ENCODE data around the gene AHNAK2. TPM values are rescaled to one million over a fixed set of nuclear protein-coding genes. Genes with fewer than 3 reads are reported as not detected.

The AHNAK2 gene
- total RNA-seq, 6 donors from 2014 or later = 4.3 to 48.0 (median 12.9) TPM

DNA sequence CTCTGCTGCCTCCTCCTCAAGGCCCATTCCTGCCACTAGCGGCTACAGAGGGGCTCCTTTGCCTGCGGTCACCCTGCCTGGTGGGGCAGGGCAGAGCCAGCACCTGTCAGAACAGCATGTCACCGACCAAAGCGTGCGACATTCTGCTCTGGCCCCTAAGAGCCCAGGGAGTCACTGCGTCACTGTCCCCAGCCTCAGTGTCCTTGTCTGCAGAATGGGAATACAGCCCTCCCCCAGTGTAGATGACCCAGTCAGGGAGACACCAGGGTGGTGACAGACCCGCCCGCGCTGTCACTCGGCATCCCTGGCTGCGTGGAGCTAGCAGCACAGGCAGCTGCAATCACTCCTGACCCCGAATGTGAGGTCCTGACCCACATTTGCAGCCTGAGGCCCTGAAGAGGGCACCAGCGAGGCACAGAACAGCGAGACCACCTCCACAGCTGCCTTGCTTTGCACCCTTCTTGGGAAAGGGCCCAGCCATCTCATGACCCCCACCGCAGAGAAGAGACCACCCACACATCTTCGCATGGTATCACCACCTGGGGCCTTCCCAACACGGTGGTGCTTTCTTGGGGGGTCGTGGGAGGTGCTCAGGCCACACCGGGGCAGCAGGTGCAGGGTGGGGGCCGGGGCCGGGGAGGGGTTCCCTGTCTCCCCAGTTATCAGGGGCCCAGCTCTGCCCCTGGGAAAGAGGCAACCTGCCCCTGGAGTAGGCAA, 2.5 kb downstream of the AHNAK2 start:
- ATAC-seq (ENCODE audit: low FRiP score in 2 of 2) (no peak), DNase-seq (peak in 1 of 2 donors; percentile 76)
- 20 to 52% methylated on average over 6 to 18 of the region's 21 CpGs for WGBS, 2 donors
- Histone ChIP-seq H3K36me3 (no peaks in the 10 kb centered on the region), H3K4me1 (peaks cover 73 to 88% (median 80%) of the 10 kb centered on the region in 4 donors), H3K27me3 (peaks cover 0 to 12% (median 6%) of the 10 kb centered on the region in 4 donors), H3K9me3 (no peaks in the 10 kb centered on the region), H3K4me3 (no peak overlapping the region), H3K27ac (no peak overlapping the region)
- TF ChIP-seq POLR2AphosphoS5 (IDR thresholded peaks at IDR 0.05) = no peak
- TF ChIP-seq CTCF (IDR thresholded peaks at IDR 0.05) = no peak
- TF ChIP-seq EP300 (IDR thresholded peaks at IDR 0.05) = no peak
- TF ChIP-seq POLR2A (IDR thresholded peaks at IDR 0.05) = no peak

GRCh38 chr14:104974665-104975390, 3.3 kb downstream of the AHNAK2 start:
- Histone ChIP-seq H3K4me1 (peaks cover 71 to 84% (median 80%) of the 10 kb centered on the region in 4 donors), H3K27ac (peak overlapping the region in 3 of 4 donors; percentile 85 to 94 (median 88)), H3K36me3 (no peaks in the 10 kb centered on the region), H3K27me3 (peaks cover 0 to 12% (median 6%) of the 10 kb centered on the region in 4 donors), H3K9me3 (no peaks in the 10 kb centered on the region), H3K4me3 (no peak overlapping the region)
- TF ChIP-seq POLR2A (IDR thresholded peaks at IDR 0.05) = no peak
- no peak for TF ChIP-seq POLR2AphosphoS5 (IDR thresholded peaks at IDR 0.05)
- ATAC-seq (ENCODE audit: low FRiP score in 2 of 2) = no peak
- DNase-seq = no peak
- 89 to 94% methylated on average over 11 to 14 of the region's 14 CpGs for WGBS, 2 donors

GRCh38 chr14:104974146-104974541, 4.0 kb downstream of the AHNAK2 start:
- H3K27ac ChIP-seq = peak overlapping the region; percentile 85 to 94 (median 87)
- no peaks in the 10 kb centered on the region for H3K9me3 ChIP-seq
- WGBS, 2 donors = 48 to 52% methylated on average over 13 of the region's 13 CpGs
- H3K4me1 ChIP-seq = peaks cover 71 to 84% (median 82%) of the 10 kb centered on the region in 4 donors
- peaks cover 0 to 12% (median 6%) of the 10 kb centered on the region in 4 donors for H3K27me3 ChIP-seq
- peak overlapping the region in 1 of 4 donors; percentile 17 for H3K4me3 ChIP-seq
- no peak for ATAC-seq (ENCODE audit: low FRiP score in 2 of 2)
- no peak for DNase-seq
- H3K36me3 ChIP-seq = no peaks in the 10 kb centered on the region
- TF ChIP-seq EP300 (IDR thresholded peaks at IDR 0.05) (no peak), CTCF (IDR thresholded peaks at IDR 0.05) (no peak), POLR2AphosphoS5 (IDR thresholded peaks at IDR 0.05) (no peak), POLR2A (IDR thresholded peaks at IDR 0.05) (no peak)

DNA sequence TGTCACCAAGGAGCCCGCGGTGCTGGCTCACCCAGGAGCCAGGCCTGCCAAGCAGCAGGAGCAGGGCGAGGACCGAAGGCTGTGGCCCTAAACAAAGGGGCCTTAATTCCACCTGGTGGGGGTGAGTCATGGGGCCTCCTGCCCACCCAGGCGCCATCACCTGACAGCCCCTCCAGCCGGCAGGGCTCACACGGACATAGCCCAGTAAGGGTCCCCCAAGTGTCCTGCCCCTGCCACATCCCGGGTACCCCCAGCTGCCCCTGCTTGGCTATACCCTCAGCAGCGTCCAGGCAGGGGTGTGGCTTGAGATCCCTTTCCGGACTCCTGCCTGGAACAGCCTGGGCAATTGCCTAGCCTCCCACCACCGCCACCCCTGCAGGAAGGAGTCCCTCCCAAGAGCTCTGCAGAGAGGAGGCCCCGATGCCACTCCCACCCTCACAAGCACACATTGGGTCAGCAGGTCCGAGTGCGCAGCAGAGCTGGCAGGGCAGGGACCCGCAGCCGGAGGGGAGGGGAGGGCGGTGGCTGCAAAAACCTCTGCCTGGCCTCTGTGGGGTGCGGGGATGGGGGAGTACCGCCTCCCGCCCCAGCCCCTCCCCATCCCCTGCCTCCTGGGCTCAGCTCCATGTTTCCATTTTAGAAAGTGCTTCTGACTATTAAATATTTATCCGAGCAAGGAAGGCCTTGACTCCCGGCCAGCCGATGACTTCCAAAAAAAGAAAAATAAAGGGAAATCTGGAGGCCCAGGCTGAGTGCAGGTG, 4.6 kb downstream of the AHNAK2 start:
- Histone ChIP-seq H3K36me3 (no peaks in the 10 kb centered on the region), H3K4me1 (peaks cover 74 to 86% (median 84%) of the 10 kb centered on the region in 4 donors), H3K27me3 (peaks cover 0 to 12% (median 6%) of the 10 kb centered on the region in 4 donors), H3K4me3 (peak overlapping the region in 1 of 4 donors; percentile 17), H3K9me3 (no peaks in the 10 kb centered on the region), H3K27ac (peak overlapping the region; percentile 85 to 94 (median 87))
- DNase-seq = peak; percentile 73 to 80
- peak; percentile 0 to 2 for ATAC-seq (ENCODE audit: low FRiP score in 2 of 2)
- WGBS, 2 donors = 28 to 39% methylated on average over 11 to 17 of the region's 23 CpGs
- TF ChIP-seq POLR2AphosphoS5 (IDR thresholded peaks at IDR 0.05) (peak; percentile 16 to 68), POLR2A (IDR thresholded peaks at IDR 0.05) (peak in 1 of 4 donors; percentile 20), CTCF (IDR thresholded peaks at IDR 0.05) (no peak), EP300 (IDR thresholded peaks at IDR 0.05) (peak in 1 of 4 donors; percentile 22)

- 70% methylated on average over 7 of the region's 12 CpGs; no CpG with 5 or more reads in 1 of the 2 donors for WGBS, 2 donors
- Histone ChIP-seq H3K9me3 (no peaks in the 10 kb centered on the region), H3K4me3 (no peak overlapping the region), H3K36me3 (no peaks in the 10 kb centered on the region), H3K4me1 (peaks cover 77 to 88% (median 85%) of the 10 kb centered on the region in 4 donors), H3K27me3 (peaks cover 0 to 9% (median 6%) of the 10 kb centered on the region in 4 donors), H3K27ac (peak overlapping the region; percentile 85 to 94 (median 87))
- TF ChIP-seq POLR2A (IDR thresholded peaks at IDR 0.05) = no peak
- TF ChIP-seq EP300 (IDR thresholded peaks at IDR 0.05) = peak in 1 of 4 donors; percentile 42
- no peak for TF ChIP-seq CTCF (IDR thresholded peaks at IDR 0.05)
- TF ChIP-seq POLR2AphosphoS5 (IDR thresholded peaks at IDR 0.05) = peak in 1 of 2 donors; percentile 47
- DNase-seq (peak; percentile 85 to 89), ATAC-seq (ENCODE audit: low FRiP score in 2 of 2) (peak; percentile 79 to 83)
These were observed 5.1 kb downstream of the AHNAK2 start for GRCh38 chr14:104973135-104973384.

All from upper lobe of left lung (tissue), 6 donors.